Measurements from ENCODE around the gene HYAL2. TPM values are rescaled to one million over a fixed set of nuclear protein-coding genes. Genes with fewer than 3 reads are reported as not detected.

HYAL2 gene
- total RNA-seq, 1 donor from 2014 or later: 4.2 TPM

DNA sequence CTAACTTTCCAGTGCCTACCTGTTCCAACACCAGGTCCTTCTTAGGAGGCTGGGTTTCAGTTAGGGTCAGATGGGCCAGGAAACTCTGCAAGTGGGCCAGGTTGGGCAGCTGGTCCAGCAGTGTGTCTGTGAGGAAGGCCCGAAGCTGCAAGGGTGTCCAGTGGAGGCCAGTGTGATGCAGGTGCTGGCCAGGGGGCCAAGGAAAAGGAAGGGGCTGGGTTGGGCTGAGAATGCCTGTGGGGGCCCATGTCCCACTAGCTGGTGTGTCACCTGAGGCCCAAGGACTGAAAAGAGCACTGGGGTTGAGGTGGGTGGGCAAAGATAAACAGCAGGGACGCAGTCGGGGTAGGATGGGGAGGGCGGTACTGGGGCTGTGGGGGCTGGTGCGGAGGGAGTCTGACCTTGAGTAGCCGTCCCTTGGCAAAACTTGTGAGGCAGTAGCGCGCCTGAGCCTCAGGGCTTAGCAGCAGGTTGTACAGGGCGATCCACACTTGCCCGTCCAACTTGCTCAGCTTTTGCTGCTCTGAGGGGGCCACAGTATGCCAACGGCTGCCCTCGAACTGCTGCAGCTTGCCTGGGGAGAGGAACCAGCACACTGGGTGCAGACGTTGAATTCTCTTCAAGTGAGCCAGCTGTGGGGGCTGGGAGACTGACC, 19.6 kb upstream of the HYAL2 start:
- H3K27me3 Mint-ChIP-seq: no peaks in the 10 kb centered on the region
- DNase-seq (no peak), ATAC-seq (ENCODE audit: low read depth) (no peak)
- ChIA-PET CTCF (no interaction called here), POLR2A (interaction anchor here (1.0 to 3.2 kb wide), 3 partner anchors 8 to 43 kb away, joined by 3 to 15 read pairs (median 6); partner anchors contain the start of genes CYB561D2, HYAL3, NAA80 and NPRL2)
- peaks cover 4% of the 10 kb centered on the region for H3K36me3 Mint-ChIP-seq (ENCODE audit: low read depth)
- TF ChIP-seq, protein P1, sequence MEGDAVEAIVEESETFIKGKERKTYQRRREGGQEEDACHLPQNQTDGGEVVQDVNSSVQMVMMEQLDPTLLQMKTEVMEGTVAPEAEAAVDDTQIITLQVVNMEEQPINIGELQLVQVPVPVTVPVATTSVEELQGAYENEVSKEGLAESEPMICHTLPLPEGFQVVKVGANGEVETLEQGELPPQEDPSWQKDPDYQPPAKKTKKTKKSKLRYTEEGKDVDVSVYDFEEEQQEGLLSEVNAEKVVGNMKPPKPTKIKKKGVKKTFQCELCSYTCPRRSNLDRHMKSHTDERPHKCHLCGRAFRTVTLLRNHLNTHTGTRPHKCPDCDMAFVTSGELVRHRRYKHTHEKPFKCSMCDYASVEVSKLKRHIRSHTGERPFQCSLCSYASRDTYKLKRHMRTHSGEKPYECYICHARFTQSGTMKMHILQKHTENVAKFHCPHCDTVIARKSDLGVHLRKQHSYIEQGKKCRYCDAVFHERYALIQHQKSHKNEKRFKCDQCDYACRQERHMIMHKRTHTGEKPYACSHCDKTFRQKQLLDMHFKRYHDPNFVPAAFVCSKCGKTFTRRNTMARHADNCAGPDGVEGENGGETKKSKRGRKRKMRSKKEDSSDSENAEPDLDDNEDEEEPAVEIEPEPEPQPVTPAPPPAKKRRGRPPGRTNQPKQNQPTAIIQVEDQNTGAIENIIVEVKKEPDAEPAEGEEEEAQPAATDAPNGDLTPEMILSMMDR (IDR thresholded peaks at IDR 0.05): no peak
- H3K4me1 Mint-ChIP-seq: peaks cover 51% of the 10 kb centered on the region
- intact Hi-C loops (cut with micrococcal nuclease): no loop called here
- no peaks in the 10 kb centered on the region for H3K9me3 Mint-ChIP-seq
- H3K4me3 Mint-ChIP-seq: peak overlapping the region; percentile 48
- peak overlapping the region; percentile 46 for H3K27ac Mint-ChIP-seq

DNA sequence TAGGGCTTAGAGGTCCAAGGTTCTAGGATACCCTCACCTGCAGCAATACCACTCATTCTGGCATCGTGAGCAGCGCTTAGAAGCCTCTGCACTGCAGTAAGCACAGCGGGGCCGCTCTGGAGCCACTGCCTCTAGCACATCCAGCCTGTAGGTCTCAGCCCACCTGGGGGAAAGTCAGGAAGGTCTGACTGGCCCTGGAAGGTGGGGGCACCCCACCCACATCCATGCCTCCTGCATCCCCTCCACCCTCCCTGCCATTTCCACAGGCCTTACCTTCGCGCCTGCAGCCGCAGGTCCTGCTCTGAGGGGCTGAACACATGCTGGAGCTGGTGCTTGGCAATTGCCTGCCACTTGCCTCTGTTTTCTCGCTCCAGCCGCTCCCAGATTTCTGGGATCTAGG, 19.0 kb upstream of the HYAL2 start:
- ATAC-seq (ENCODE audit: low read depth) (no peak), DNase-seq (no peak)
- peak overlapping the region; percentile 96 for H3K27ac Mint-ChIP-seq
- H3K36me3 Mint-ChIP-seq (ENCODE audit: low read depth): peaks cover 6% of the 10 kb centered on the region
- H3K9me3 Mint-ChIP-seq: no peaks in the 10 kb centered on the region
- CTCF ChIA-PET: no interaction called here
- H3K27me3 Mint-ChIP-seq: no peaks in the 10 kb centered on the region
- intact Hi-C loops (cut with micrococcal nuclease): no loop called here
- TF ChIP-seq, protein P1 (IDR thresholded peaks at IDR 0.05): no peak
- H3K4me1 Mint-ChIP-seq: peaks cover 52% of the 10 kb centered on the region
- H3K4me3 Mint-ChIP-seq: peak overlapping the region; percentile 95
- POLR2A ChIA-PET: interaction anchor here (0.7 to 6.5 kb wide), 11 partner anchors 7 to 1065 kb away, joined by 3 to 195 read pairs (median 6); partner anchors contain the start of genes CYB561D2, GNAI2, HEMK1 and HYAL2

GRCh38 chr3:50340448-50341329, 18.1 kb upstream of the HYAL2 start, which contains the start of gene RASSF1:
Gene RASSF1 (minus strand): TSS chr3:50340836. CDS start chr3:50340805, 31 bp downstream.
- peak within 1 kb of the TSS; percentile 98 for H3K27ac Mint-ChIP-seq
- intact Hi-C loops (cut with micrococcal nuclease): loop anchor here (1.0 kb wide), 1 partner anchor 10 kb away; the partner anchor contains the start of genes CYB561D2 and NPRL2
- CTCF ChIA-PET: interaction anchor here (0.9 to 1.8 kb wide), 2 partner anchors 10 to 19 kb away, joined by 3 to 6 read pairs; partner anchors contain the start of genes CYB561D2 and NPRL2
- peaks cover 9% of the 10 kb centered on the region for H3K36me3 Mint-ChIP-seq (ENCODE audit: low read depth)
- peaks cover 55% of the 10 kb centered on the region for H3K4me1 Mint-ChIP-seq
- H3K9me3 Mint-ChIP-seq: no peaks in the 10 kb centered on the region
- ATAC-seq (ENCODE audit: low read depth): peak; percentile 10
- POLR2A ChIA-PET: interaction anchor here (0.6 to 6.5 kb wide), 17 partner anchors 8 to 1885 kb away, joined by 3 to 195 read pairs (median 4); partner anchors contain the start of genes CYB561D2, GNAI2, HEMK1 and HYAL2
- H3K4me3 Mint-ChIP-seq: peak within 1 kb of the TSS; percentile 95
- TF ChIP-seq, protein P1 (IDR thresholded peaks at IDR 0.05): no peak
- DNase-seq: peak; percentile 61
- no peaks in the 10 kb centered on the region for H3K27me3 Mint-ChIP-seq

DNA sequence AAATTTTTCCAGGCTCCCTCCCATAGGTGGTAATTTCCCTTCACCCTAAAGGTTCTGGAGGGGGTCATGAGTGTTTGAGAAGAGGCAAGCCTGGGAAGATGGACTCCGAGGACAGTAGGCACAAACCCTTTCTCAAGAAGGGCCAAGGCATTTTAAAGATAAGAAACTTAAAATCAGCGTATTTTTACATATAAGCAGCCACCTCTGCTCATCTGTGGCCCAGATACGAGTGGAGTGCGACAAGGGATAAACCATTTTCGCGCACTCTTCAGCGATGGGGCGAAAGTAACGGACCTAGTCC, 17.6 kb upstream of the HYAL2 start:
- Mint-ChIP-seq H3K4me3 (peak overlapping the region; percentile 95), H3K27me3 (no peaks in the 10 kb centered on the region), H3K4me1 (peaks cover 55% of the 10 kb centered on the region), H3K36me3 (ENCODE audit: low read depth) (peaks cover 10% of the 10 kb centered on the region), H3K9me3 (no peaks in the 10 kb centered on the region), H3K27ac (peak overlapping the region; percentile 98)
- ChIA-PET CTCF (interaction anchor here (0.9 to 1.8 kb wide), 2 partner anchors 10 to 19 kb away, joined by 3 to 6 read pairs; partner anchors contain the start of genes CYB561D2 and NPRL2), POLR2A (interaction anchor here (0.6 to 6.5 kb wide), 13 partner anchors 8 to 1886 kb away, joined by 3 to 195 read pairs (median 6); partner anchors contain the start of genes CYB561D2, GNAI2, HEMK1 and HYAL2)
- ATAC-seq (ENCODE audit: low read depth) (no peak), DNase-seq (no peak)
- TF ChIP-seq, protein P1 (IDR thresholded peaks at IDR 0.05): no peak
- intact Hi-C loops (cut with micrococcal nuclease): loop anchor here (1.0 kb wide), 1 partner anchor 10 kb away; the partner anchor contains the start of genes CYB561D2 and NPRL2
